Left renal pelvis (tissue), 4 donors: ENCODE data around the gene CC2D2A. TPM values are rescaled to one million over a fixed set of nuclear protein-coding genes. Genes with fewer than 3 reads are reported as not detected.

ENCODE experiments used
- DNase-seq, 4 donors: peaks; one replicate each; pipeline ENCODE4 v3.0.0-alpha.2; 2013; ENCODE audit warnings: low read depth in 4 of 4, low spot score in 3 of 4
- polyA plus RNA-seq, 4 donors: library from polyadenylated mRNA; unstranded; fragments of 120-200 nt; gene quantifications; one replicate each; pipeline ENCODE4 v1.2.1, GENCODE V29; 2013; ENCODE audit not compliant: insufficient read length in 4 of 4

Gene CC2D2A
- polyA plus RNA-seq = 10 to 100 TPM; 40.8 to 57.6 (median 55.4) TPM

- DNase-seq = peak in 3 of 4 donors; percentile 47 to 63 (median 53)
Measured at GRCh38 chr4:15469402-15470127, at the start of gene CC2D2A. CC2D2A (plus strand) TSS chr4:15469882; CDS start chr4:15475933, 6,051 bp downstream.

GRCh38 chr4:15420642-15421041 is 49.0 kb upstream of the CC2D2A start:
- DNase-seq = no peak

GRCh38 chr4:15423285-15423711 is 46.4 kb upstream of the CC2D2A start:
- no peak for DNase-seq

GRCh38 chr4:15425520-15425919 is 44.2 kb upstream of the CC2D2A start:
- no peak for DNase-seq

- DNase-seq = no peak
Measured at GRCh38 chr4:15427161-15427560, 42.5 kb upstream of the CC2D2A start.

- no peak for DNase-seq
Measured at GRCh38 chr4:15427701-15428100, 42.0 kb upstream of the CC2D2A start, which contains the start of gene C1QTNF7. C1QTNF7 (plus strand) TSS chr4:15428033; CDS start chr4:15435744, 7,711 bp downstream.

GRCh38 chr4:15428611-15429010 is 41.1 kb upstream of the CC2D2A start:
- no peak for DNase-seq

GRCh38 chr4:15434091-15434490 is 35.6 kb upstream of the CC2D2A start:
- DNase-seq = no peak

GRCh38 chr4:15434676-15435075 is 35.0 kb upstream of the CC2D2A start:
- DNase-seq = no peak

GRCh38 chr4:15436513-15436912 is 33.2 kb upstream of the CC2D2A start:
- DNase-seq = peak in 1 of 4 donors; percentile 19

GRCh38 chr4:15438939-15439524 is 30.6 kb upstream of the CC2D2A start:
- no peak for DNase-seq

- no peak for DNase-seq
Measured at GRCh38 chr4:15443371-15444160, 26.1 kb upstream of the CC2D2A start.

GRCh38 chr4:15444276-15444675 is 25.4 kb upstream of the CC2D2A start:
- no peak for DNase-seq

- DNase-seq = no peak
Measured at GRCh38 chr4:15444879-15445547, 24.7 kb upstream of the CC2D2A start.

- DNase-seq = no peak
Measured at GRCh38 chr4:15451181-15451865, 18.4 kb upstream of the CC2D2A start.

- no peak for DNase-seq
Measured at GRCh38 chr4:15451866-15452765, 17.6 kb upstream of the CC2D2A start.

- DNase-seq = no peak
Measured at GRCh38 chr4:15455290-15455689, 14.4 kb upstream of the CC2D2A start.

- DNase-seq = peak in 1 of 4 donors; percentile 48
Measured at GRCh38 chr4:15457406-15458201, 12.1 kb upstream of the CC2D2A start.
